Progenitor cell of endocrine pancreas (in vitro differentiated cells): Measurements from ENCODE around the gene NME8. TPM values are rescaled to one million over a fixed set of nuclear protein-coding genes. Genes with fewer than 3 reads are reported as not detected.
"Not testable (repeated sequence)": the region's sequence is repeated elsewhere in the genome, so short reads cannot be mapped to it uniquely, and the experiment has no call there.

Experiments
- DNase-seq: peaks from one replicate; pipeline ENCODE4 v3.0.0; 2021; ENCODE audit warnings: low spot score; ENCODE audit not compliant: unreplicated experiment
- H3K27ac Mint-ChIP-seq: 2 replicates; pipeline ENCODE4 v1.8.0; 2021; ENCODE audit warnings: mild to moderate bottlenecking, moderate library complexity, mixed read lengths
- H3K27me3 Mint-ChIP-seq: 2 replicates; pipeline ENCODE4 v1.8.0; 2021; ENCODE audit warnings: mixed read lengths
- H3K36me3 Mint-ChIP-seq: 2 replicates; pipeline ENCODE4 v1.8.0; 2022; ENCODE audit warnings: mixed read lengths; ENCODE audit not compliant: insufficient read depth
- H3K4me1 Mint-ChIP-seq: 2 replicates; pipeline ENCODE4 v1.8.0; 2021; ENCODE audit warnings: low read depth, mixed read lengths
- H3K4me3 Mint-ChIP-seq: 2 replicates; pipeline ENCODE4 v1.8.0; 2021; ENCODE audit warnings: low read depth, mild to moderate bottlenecking, moderate library complexity, mixed read lengths
- H3K9me3 Mint-ChIP-seq: 2 replicates; pipeline ENCODE4 v1.8.0; 2021; ENCODE audit warnings: low read depth, mixed read lengths
- CTCF ChIP-seq: fragments of 200-600 bp; sonication (generic); IDR thresholded peaks from one replicate; pipeline ENCODE4 v1.5.0; 2021; ENCODE audit warnings: antibody characterized with exemption, mild to moderate bottlenecking; ENCODE audit not compliant: unreplicated experiment
- long read RNA-seq: library from polyadenylated mRNA; unstranded; transcript quantifications from one replicate; pipeline ENCODE4 v2.0.0, GENCODE V29; 2020
- total RNA-seq: library from RNA; stranded (reverse); gene quantifications from 2 replicates; pipeline ENCODE4 v1.2.1, GENCODE V29; 2021

The NME8 gene, protein sequence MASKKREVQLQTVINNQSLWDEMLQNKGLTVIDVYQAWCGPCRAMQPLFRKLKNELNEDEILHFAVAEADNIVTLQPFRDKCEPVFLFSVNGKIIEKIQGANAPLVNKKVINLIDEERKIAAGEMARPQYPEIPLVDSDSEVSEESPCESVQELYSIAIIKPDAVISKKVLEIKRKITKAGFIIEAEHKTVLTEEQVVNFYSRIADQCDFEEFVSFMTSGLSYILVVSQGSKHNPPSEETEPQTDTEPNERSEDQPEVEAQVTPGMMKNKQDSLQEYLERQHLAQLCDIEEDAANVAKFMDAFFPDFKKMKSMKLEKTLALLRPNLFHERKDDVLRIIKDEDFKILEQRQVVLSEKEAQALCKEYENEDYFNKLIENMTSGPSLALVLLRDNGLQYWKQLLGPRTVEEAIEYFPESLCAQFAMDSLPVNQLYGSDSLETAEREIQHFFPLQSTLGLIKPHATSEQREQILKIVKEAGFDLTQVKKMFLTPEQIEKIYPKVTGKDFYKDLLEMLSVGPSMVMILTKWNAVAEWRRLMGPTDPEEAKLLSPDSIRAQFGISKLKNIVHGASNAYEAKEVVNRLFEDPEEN
- total RNA-seq = 0.67 and 2.7 TPM in 2 replicates
- long read RNA-seq, partial matches to known transcripts = 2 of 4 reads
- long read RNA-seq, other reads (novel, unspliced or antisense) = 2 of 4 reads

DNA sequence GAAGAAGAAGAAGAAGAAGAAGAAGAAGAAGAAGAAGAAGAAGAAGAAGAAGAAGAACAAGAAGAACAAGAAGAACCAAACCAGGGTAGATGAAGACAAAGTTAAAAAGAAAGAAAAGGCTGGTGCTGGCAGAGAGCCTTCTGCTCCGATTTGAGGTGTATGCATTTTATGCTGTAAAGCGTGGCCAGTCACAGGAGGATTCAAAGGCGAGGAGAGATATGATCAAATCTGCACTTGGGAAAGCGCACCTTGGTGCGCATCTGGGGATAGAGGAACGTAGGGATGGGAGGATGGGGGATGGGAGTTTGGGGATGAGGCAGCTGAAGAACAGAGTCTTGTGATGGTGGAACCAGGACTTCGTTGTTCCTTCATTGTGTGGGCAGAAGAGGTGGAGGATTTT lies at the start of gene NME8:
Gene NME8 (plus strand): TSS at position 301 of the 400 bp plus-strand sequence. CDS start 1,670 bp downstream, outside the sequence.
- Mint-ChIP-seq H3K4me1 (no peaks in the 10 kb centered on the region), H3K4me3 (no peak within 1 kb of the TSS), H3K27ac (no peak within 1 kb of the TSS), H3K27me3 (peaks cover 8% of the 10 kb centered on the region), H3K36me3 (no peaks in the 10 kb centered on the region), H3K9me3 (peaks cover 7% of the 10 kb centered on the region)
- TF ChIP-seq CTCF = no peak
- no peak for DNase-seq

DNA sequence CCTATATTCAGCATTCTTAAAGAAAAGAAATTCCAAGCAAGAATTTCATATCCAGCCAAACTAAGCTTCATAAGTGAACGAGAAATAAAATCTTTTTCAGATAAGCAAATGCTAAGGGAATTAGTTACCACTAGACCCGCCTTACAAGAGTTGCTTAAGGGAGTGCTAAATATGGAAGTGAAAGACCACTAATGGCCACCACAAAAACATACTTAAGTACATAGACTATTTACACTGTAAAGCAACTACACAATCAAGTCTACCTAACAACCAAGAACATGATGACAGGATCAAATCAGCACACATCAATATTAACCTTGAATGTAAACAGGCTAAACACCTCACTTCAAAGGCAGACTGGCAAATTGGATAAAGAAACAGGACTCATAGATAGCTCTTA lies 42.2 kb upstream of the NME8 start:
- no peak for DNase-seq
- Mint-ChIP-seq H3K4me3 (no peak overlapping the region), H3K4me1 (no peaks in the 10 kb centered on the region), H3K27ac (no peak overlapping the region), H3K9me3 (peaks cover 20% of the 10 kb centered on the region), H3K36me3 (peaks cover 4% of the 10 kb centered on the region), H3K27me3 (no peaks in the 10 kb centered on the region)
- no peak for TF ChIP-seq CTCF

GRCh38 chr7:37812161-37812580 lies 36.2 kb upstream of the NME8 start:
- H3K9me3 Mint-ChIP-seq = peaks cover 16% of the 10 kb centered on the region
- H3K4me1 Mint-ChIP-seq, H3K27ac Mint-ChIP-seq, H3K4me3 Mint-ChIP-seq, H3K27me3 Mint-ChIP-seq, DNase-seq, H3K36me3 Mint-ChIP-seq: not testable (repeated sequence)

DNA sequence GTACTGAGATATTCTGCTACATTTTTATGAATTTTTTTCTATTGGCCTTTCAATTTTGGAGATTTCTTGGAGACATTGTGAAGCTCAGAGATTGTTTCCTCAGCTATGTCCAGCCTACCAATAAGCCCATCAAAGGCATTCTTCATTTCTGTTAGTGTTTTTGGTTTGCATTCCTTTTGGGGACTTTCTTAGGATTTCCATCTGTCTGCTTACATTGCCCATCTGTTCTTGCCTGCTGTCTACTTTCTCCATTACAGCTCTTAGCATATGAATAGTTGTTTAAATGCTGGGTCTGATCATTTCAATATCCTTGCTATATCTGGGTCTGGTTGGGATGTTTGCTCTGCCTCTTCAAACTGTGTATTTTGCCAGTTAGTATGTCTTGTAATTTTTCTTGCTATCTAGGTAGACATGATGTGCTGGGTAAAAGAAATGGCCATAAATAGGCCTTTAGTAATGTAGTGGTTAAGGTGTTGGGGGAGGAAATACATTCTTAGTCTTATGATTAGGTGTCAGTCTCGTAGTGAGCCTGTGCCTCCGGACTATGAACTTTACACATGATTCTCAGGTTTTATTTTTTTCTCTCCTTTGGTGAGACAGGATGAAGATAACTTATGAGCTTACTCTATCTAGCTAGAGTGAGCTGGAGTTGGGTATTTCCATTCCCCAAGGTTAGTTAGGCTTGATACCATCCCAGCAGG lies 32.6 kb upstream of the NME8 start:
- H3K36me3 Mint-ChIP-seq = peaks cover 4% of the 10 kb centered on the region
- H3K9me3 Mint-ChIP-seq = peaks cover 11% of the 10 kb centered on the region
- peaks cover 1% of the 10 kb centered on the region for H3K4me1 Mint-ChIP-seq
- H3K4me3 Mint-ChIP-seq = no peak overlapping the region
- H3K27ac Mint-ChIP-seq = no peak overlapping the region
- DNase-seq = no peak
- TF ChIP-seq CTCF = no peak
- no peaks in the 10 kb centered on the region for H3K27me3 Mint-ChIP-seq

DNA sequence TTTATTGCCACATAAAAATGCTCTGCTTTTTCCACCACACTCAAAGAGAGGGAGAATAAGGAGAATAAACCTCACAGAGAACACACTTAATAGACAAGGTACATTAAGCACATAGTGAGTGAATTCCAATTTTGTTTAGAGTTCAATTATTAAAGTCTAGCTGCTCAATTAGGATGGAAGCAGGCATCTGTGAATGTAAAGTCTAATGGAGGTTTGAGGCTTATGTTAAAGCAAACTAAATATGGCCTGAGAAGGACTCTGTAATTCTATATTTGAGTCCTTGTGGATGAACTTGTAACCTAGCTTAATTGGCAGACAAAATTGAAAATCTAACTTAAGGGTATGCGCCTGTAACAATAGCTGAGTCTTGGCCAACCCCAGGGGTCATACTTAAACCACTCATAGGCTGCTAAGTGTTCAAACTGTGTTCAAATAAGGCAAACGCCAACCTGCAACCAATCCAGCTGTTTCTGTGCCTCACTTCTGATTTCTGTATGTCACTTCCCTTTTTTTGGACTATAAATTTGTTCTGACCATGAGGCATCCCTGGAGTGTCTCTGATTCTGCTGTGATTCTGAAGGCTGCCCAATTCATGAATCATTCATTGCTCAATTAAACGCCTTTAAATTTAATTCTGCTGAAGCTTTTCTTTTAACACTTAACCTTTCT lies 31.3 kb upstream of the NME8 start:
- Mint-ChIP-seq H3K27me3 (no peaks in the 10 kb centered on the region), H3K36me3 (peaks cover 2% of the 10 kb centered on the region), H3K4me3 (no peak overlapping the region), H3K9me3 (peaks cover 7% of the 10 kb centered on the region), H3K27ac (no peak overlapping the region), H3K4me1 (no peaks in the 10 kb centered on the region)
- no peak for TF ChIP-seq CTCF
- DNase-seq = no peak
